ENCODE data around the gene CEP70. TPM values are rescaled to one million over a fixed set of nuclear protein-coding genes. Genes with fewer than 3 reads are reported as not detected.
A peak's percentile ranks its signal among the peaks of the same experiment; 100 is the strongest.

The CEP70 gene
- total and polyA plus RNA-seq, 10 of the 15 experiments (the other 5 are each of a cell fraction or from before 2014, with no cell fraction given) = 1.4 to 9.3 (median 2.2) TPM

DNA sequence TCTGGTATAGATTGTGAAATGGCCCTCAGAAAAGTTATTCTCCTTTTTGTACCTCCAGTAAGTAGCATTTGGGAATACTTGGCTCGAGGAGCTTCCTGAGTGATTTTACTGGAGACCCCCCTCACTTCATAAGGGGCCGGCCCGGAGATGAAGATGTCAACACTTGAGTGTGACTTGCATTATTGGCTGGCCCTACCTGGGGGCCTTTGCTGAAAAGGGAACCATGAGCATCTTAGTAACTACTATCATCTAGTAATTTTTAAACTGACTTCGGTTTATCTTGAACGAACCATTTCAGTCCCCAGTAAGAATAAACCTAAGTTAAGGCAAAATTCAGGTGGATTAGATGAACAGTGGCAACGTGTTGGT is 15.8 kb upstream of the CEP70 start:
- Histone ChIP-seq H3K4me2 (ENCODE audit: control insufficient read depth, insufficient read depth) (peak overlapping the region; percentile 99), H3K9me3 (replicated peaks; ENCODE audit: control insufficient read depth, insufficient read depth, low read length) (no peaks in the 10 kb centered on the region), H3K9ac (ENCODE audit: control insufficient read depth, insufficient read depth, low read length) (peak overlapping the region; percentile 84; the same call in 1 of the 2 replicates), H4K20me1 (ENCODE audit: control insufficient read depth, insufficient read depth) (no peaks in the 10 kb centered on the region), H3K79me2 (ENCODE audit: control insufficient read depth, insufficient read depth, low read length) (no peaks in the 10 kb centered on the region), H3K36me3 (ENCODE audit: control insufficient read depth in 2 of 2, insufficient read depth in 2 of 2, low read length in 1 of 2) (no peaks in the 10 kb centered on the region), H3K4me3 (peak overlapping the region; percentile 68), H3K4me1 (ENCODE audit: control insufficient read depth, insufficient read depth, low read length) (peaks cover 5% of the 10 kb centered on the region), H3K27me3 (replicated peaks in 1 of 2; ENCODE audit: control insufficient read depth in 2 of 2, insufficient read depth in 2 of 2, low read length in 1 of 2) (no peaks in the 10 kb centered on the region), H2AFZ (ENCODE audit: control insufficient read depth, low read depth, low read length) (peak overlapping the region; percentile 98), H3K27ac (ENCODE audit: control insufficient read depth, insufficient read depth) (no peak overlapping the region)
- RAD21 ChIA-PET (ENCODE audit: unreplicated experiment) = interaction anchor here (1.6 kb wide), 2 partner anchors 12 to 16 kb away, joined by 3 read pairs; partner anchors contain the start of gene CEP70
- DNase-seq (ENCODE audit: low read depth, low spot score) = no peak
- SMC1A ChIA-PET (ENCODE audit: uncharacterized antibody, unreplicated experiment) = interaction anchor here (1.5 kb wide), 1 partner anchor 77 kb away, joined by 4 read pairs; no protein-coding TSS in a partner anchor
- in situ Hi-C loops (cut with MboI) = no loop called here
- CTCF ChIA-PET = interaction anchor here (1.6 to 3.4 kb wide), 3 partner anchors 16 to 306 kb away, joined by 7 to 20 read pairs (median 11); partner anchors contain the start of gene CEP70
- POLR2A ChIA-PET = interaction anchor here (1.2 kb wide), 1 partner anchor 16 kb away, joined by 3 read pairs; no protein-coding TSS in a partner anchor
- TF ChIP-seq CBFB (IDR thresholded peaks at IDR 0.05; ENCODE audit: low read depth) (no peak), E2F8 (IDR thresholded peaks at IDR 0.05; ENCODE audit: low read depth, partially characterized antibody) (no peak), SUPT20H (IDR thresholded peaks at IDR 0.05; ENCODE audit: borderline replicate concordance, control insufficient read depth, low read depth, low read length) (no peak), SMAD5 (IDR thresholded peaks at IDR 0.05; ENCODE audit: low read depth) (no peak), SMAD1 (IDR thresholded peaks at IDR 0.05; ENCODE audit: low read depth, partially characterized antibody) (no peak)
- TF ChIP-seq, protein P1, sequence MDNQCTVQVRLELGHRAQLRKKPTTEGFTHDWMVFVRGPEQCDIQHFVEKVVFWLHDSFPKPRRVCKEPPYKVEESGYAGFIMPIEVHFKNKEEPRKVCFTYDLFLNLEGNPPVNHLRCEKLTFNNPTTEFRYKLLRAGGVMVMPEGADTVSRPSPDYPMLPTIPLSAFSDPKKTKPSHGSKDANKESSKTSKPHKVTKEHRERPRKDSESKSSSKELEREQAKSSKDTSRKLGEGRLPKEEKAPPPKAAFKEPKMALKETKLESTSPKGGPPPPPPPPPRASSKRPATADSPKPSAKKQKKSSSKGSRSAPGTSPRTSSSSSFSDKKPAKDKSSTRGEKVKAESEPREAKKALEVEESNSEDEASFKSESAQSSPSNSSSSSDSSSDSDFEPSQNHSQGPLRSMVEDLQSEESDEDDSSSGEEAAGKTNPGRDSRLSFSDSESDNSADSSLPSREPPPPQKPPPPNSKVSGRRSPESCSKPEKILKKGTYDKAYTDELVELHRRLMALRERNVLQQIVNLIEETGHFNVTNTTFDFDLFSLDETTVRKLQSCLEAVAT (IDR thresholded peaks at IDR 0.05) = peak; percentile 84; the same call in 1 of the 2 replicates
- ATAC-seq = no peak
- BruUV-seq (replicated peaks) = TSS peak; percentile 83
- intact Hi-C loops (cut with micrococcal nuclease; ENCODE audit: unreplicated experiment) = no loop called here
- no peak for FAIRE-seq
- 18% methylated on average over 6 of the region's 6 CpGs for WGBS (ENCODE audit: insufficient coverage, insufficient replicate concordance, low lambda C conversion rate, missing lambda C conversion rate)

Measured in GM12878 (cell line).